Lower leg skin (tissue), 4 donors: ENCODE results near the gene CCDC141. TPM values are rescaled to one million over a fixed set of nuclear protein-coding genes. Genes with fewer than 3 reads are reported as not detected.

Experiments used
- DNase-seq, 2 donors: peaks; one replicate each; pipeline ENCODE4 v3.0.0-alpha.2; 2019; ENCODE audit warnings: low spot score in 2 of 2
- H3K4me3 ChIP-seq: fragments of 200-600 bp; sonication (generic); 2 replicates; pipeline ENCODE4 v1.5.1; 2017; ENCODE audit warnings: mild to moderate bottlenecking, low read depth; ENCODE audit not compliant: poor library complexity, severe bottlenecking
- POLR2A ChIP-seq, 2 donors: fragments of 450-650 bp; IDR thresholded peaks; one replicate each; pipeline ENCODE4 v1.6.1; 2016 to 2017; ENCODE audit warnings: antibody characterized with exemption in 2 of 2, mild to moderate bottlenecking in 1 of 2, moderate library complexity in 1 of 2
- WGBS, 2 donors: methylation state at CpG; one replicate each; pipeline ENCODE4 v1.1.5; 2018; 5-methylcytosine and 5-hydroxymethylcytosine counted together
- intact Hi-C: fragments of 100-400 bp; cut with DNase I; formaldehyde crosslinking; loops from one replicate; pipeline ENCODE4 v1.15.0; 2023; ENCODE audit warnings: low total_unique reads
- total RNA-seq, 4 donors: library from RNA; depleted of rRNA; stranded (reverse); fragments of >200 nt; gene quantifications; one replicate each; pipeline ENCODE4 v1.1.0, GENCODE V29; 2016
- TF ChIP-seq, protein P1 (sequence below), 3 donors: fragments of 450-650 bp; IDR thresholded peaks; one replicate each; pipeline ENCODE4 v1.5.1; 2016; ENCODE audit warnings: antibody characterized with exemption in 3 of 3, mild to moderate bottlenecking in 3 of 3, moderate library complexity in 2 of 3

CCDC141 gene
- total RNA-seq, 4 donors from 2014 or later, result 0.15 to 0.71 (median 0.17) TPM; not detected in 1

DNA sequence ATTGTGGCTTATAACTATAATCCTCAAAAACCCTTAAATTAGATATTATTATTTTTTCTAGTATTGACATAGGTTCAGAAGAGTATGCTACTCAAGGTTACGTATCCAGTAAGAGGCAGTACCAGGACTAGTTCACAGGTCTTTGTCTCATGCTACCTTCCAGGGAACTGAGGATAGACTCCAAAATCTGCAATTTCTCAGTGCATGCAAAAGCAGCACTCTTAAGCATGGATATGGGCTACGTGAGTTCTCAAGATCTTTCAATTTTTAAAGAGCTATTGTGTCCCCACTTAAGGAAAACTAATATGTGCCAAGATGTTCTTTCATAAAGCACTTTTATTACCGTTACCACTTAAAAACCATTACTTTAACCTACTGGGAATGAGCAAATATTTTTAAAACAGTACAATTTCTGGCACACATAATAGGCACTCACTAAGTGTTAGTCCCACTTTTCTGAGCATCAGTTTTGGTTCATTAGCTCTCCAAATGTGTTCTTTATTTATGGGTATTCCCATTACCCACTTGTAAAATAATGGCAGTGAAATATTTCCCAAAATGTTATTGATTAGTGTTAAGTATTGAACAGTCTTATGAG, 128.9 kb downstream of the CCDC141 start:
- TF ChIP-seq, protein P1, sequence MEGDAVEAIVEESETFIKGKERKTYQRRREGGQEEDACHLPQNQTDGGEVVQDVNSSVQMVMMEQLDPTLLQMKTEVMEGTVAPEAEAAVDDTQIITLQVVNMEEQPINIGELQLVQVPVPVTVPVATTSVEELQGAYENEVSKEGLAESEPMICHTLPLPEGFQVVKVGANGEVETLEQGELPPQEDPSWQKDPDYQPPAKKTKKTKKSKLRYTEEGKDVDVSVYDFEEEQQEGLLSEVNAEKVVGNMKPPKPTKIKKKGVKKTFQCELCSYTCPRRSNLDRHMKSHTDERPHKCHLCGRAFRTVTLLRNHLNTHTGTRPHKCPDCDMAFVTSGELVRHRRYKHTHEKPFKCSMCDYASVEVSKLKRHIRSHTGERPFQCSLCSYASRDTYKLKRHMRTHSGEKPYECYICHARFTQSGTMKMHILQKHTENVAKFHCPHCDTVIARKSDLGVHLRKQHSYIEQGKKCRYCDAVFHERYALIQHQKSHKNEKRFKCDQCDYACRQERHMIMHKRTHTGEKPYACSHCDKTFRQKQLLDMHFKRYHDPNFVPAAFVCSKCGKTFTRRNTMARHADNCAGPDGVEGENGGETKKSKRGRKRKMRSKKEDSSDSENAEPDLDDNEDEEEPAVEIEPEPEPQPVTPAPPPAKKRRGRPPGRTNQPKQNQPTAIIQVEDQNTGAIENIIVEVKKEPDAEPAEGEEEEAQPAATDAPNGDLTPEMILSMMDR (IDR thresholded peaks at IDR 0.05), result no peak
- TF ChIP-seq POLR2A (IDR thresholded peaks at IDR 0.05), result no peak
- no peak overlapping the region for H3K4me3 ChIP-seq
- intact Hi-C loops, result no loop called here
- WGBS, 2 donors, result 65 to 70% methylated on average over 3 of the region's 3 CpGs
- DNase-seq, result no peak

DNA sequence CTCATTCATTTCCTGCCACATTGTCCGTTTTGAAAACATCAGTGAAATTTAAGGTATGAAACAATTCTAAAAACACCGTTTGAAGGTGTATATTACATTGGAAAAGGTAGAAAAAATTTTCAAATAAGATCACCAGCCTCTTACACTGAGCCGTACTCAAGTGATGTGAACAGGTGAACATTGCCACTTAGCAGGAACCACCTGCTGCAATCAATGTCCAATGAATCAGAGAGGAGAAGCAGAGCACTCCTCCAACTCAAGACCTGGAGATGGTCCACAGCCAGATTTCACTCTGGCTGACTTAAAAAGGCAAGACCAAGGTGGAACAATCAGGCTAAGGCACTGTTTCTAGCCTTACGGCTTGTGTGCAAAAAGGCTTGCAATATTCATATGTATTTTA, 132.4 kb downstream of the CCDC141 start:
- WGBS, 2 donors, result 75 to 83% methylated on average over 4 of the region's 4 CpGs
- no peak for TF ChIP-seq POLR2A (IDR thresholded peaks at IDR 0.05)
- TF ChIP-seq, protein P1 (IDR thresholded peaks at IDR 0.05), result no peak
- intact Hi-C loops, result loop anchor here (10.0 kb wide), 1 partner anchor 123 kb away; no protein-coding TSS in a partner anchor
- H3K4me3 ChIP-seq, result no peak overlapping the region
- DNase-seq, result no peak

DNA sequence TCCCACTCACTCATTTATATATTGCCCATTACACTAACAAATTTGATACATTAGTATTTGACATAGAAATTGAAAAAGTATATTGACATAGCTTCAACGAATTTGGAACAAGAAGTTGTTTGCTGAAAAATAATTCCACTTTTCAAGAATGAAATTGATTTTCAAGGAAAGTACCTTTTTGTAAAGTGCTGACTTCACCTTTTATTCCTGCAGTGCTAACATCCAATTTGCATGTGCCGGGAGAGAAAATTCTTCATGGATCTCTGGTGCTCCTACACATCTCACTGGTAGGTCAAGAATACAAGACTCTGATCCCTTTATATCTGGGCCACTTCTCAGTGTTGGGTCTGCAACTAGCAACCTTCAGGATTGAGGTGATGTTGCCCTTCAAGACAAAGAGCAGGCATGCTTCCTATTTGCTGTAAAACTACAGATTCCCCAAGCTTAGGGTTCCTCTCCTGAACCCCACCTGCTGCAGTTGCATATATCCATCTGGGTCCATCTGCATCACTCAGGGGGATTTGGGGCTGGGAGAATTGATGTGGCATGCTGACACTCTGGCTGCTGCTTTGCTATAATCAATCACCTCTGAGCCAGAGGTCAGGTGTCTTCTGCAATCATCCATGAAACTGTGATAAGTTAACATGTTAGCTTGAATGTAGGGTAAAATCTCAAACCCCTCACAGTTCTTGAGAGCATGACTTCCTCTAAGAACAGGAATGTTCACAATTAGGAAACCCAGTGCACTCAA, 134.3 kb downstream of the CCDC141 start:
- intact Hi-C loops, result loop anchor here (10.0 kb wide), 1 partner anchor 121 kb away; no protein-coding TSS in a partner anchor
- TF ChIP-seq POLR2A (IDR thresholded peaks at IDR 0.05), result no peak
- TF ChIP-seq, protein P1 (IDR thresholded peaks at IDR 0.05), result no peak
- H3K4me3 ChIP-seq, result no peak overlapping the region
- 58 to 59% methylated on average over 2 of the region's 2 CpGs for WGBS, 2 donors
- DNase-seq, result no peak

DNA sequence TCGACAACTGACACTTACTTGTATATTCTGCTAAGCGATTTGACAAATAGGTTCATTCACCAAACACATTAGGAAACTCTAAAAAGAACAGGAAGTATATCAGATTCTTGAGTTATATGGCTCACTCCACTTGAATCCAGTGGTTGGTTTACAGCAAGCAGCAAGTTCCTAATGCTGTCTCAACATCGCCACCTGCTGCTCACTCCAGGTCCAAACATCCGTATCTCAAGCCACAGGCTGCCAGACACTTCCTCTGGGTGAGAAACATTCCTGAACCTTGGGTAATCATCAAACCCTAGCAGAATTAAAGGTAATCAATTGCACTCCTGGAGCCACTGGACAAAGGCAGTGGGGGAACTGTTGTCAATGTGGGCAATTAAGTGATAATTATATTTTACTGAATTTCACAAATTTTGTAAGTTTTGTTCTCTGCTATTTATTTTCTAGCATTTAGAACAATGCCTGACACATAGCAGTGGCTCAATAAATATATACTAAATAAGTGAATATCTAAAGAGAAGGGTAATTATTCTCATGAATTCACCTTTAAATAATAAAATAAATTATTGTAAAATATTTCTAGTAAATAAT, 135.6 kb downstream of the CCDC141 start:
- H3K4me3 ChIP-seq, result no peak overlapping the region
- 26 to 29% methylated on average over 4 of the region's 4 CpGs for WGBS, 2 donors
- intact Hi-C loops, result loop anchor here (10.0 kb wide), 1 partner anchor 120 kb away; no protein-coding TSS in a partner anchor
- TF ChIP-seq, protein P1 (IDR thresholded peaks at IDR 0.05), result no peak
- no peak for TF ChIP-seq POLR2A (IDR thresholded peaks at IDR 0.05)
- peak; percentile 77 to 94 for DNase-seq

DNA sequence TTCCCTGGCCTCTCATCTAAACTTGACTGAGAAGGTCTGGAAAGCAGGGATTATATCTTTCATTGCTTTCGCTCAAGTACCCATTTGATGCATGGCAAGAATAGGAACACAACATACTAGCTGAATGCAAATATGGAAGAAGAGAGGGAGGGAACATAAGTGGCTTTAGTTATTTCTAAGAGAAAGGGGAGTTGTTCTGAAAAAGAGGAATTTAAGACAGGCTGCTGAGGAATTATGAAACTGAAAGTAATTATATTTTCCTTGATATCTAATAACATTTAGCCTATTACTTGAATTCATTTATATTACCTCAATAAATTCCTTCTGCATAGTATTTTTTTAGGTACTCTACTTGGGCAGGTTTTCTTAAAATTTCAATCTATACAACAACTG, 136.9 kb downstream of the CCDC141 start:
- 97 to 100% methylated on average over 1 of the region's 1 CpG for WGBS, 2 donors
- DNase-seq, result no peak
- TF ChIP-seq POLR2A (IDR thresholded peaks at IDR 0.05), result no peak
- TF ChIP-seq, protein P1 (IDR thresholded peaks at IDR 0.05), result no peak
- intact Hi-C loops, result loop anchor here (10.0 kb wide), 1 partner anchor 118 kb away; no protein-coding TSS in a partner anchor
- no peak overlapping the region for H3K4me3 ChIP-seq
